AG09309 (cell line): ENCODE data around the gene NTPCR.

Experiments
- DNase-seq: peaks from one replicate; pipeline ENCODE4 v3.0.0-alpha.2; 2010; ENCODE audit warnings: low read depth
- H3K4me3 ChIP-seq: 2 replicates; pipeline ENCODE4 v1.5.1; 2011; ENCODE audit warnings: mild to moderate bottlenecking, low read depth, low read length, moderate library complexity; ENCODE audit not compliant: control insufficient read depth
- TF ChIP-seq, protein P1 (sequence below): IDR thresholded peaks from 2 replicates; pipeline ENCODE4 v1.5.1; 2011; ENCODE audit warnings: mild to moderate bottlenecking, low read depth, low read length, inconsistent platforms; ENCODE audit not compliant: insufficient read depth, control insufficient read depth; ENCODE audit errors: missing control alignments

Gene NTPCR

DNA sequence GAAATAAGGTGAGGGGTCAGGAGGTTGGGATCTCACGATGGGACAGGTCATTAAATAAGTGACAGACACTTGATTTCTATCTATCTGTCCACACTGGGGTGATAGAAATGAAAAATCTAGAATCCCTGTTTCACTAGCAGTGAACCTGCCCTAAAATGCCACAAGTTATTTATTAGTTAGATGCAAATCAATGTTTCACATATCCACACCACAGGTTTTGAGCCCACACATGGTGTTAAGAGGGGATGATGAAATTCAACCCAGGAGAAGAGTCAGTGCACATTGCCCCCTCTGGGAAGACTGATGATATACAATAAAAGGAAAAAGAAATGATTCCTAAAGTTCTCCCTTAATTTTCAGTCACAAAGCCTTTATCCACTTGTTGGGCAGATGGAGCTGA, 10.1 kb upstream of the NTPCR start:
- no peak for DNase-seq
- TF ChIP-seq, protein P1, sequence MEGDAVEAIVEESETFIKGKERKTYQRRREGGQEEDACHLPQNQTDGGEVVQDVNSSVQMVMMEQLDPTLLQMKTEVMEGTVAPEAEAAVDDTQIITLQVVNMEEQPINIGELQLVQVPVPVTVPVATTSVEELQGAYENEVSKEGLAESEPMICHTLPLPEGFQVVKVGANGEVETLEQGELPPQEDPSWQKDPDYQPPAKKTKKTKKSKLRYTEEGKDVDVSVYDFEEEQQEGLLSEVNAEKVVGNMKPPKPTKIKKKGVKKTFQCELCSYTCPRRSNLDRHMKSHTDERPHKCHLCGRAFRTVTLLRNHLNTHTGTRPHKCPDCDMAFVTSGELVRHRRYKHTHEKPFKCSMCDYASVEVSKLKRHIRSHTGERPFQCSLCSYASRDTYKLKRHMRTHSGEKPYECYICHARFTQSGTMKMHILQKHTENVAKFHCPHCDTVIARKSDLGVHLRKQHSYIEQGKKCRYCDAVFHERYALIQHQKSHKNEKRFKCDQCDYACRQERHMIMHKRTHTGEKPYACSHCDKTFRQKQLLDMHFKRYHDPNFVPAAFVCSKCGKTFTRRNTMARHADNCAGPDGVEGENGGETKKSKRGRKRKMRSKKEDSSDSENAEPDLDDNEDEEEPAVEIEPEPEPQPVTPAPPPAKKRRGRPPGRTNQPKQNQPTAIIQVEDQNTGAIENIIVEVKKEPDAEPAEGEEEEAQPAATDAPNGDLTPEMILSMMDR = no peak
- no peak overlapping the region for H3K4me3 ChIP-seq

DNA sequence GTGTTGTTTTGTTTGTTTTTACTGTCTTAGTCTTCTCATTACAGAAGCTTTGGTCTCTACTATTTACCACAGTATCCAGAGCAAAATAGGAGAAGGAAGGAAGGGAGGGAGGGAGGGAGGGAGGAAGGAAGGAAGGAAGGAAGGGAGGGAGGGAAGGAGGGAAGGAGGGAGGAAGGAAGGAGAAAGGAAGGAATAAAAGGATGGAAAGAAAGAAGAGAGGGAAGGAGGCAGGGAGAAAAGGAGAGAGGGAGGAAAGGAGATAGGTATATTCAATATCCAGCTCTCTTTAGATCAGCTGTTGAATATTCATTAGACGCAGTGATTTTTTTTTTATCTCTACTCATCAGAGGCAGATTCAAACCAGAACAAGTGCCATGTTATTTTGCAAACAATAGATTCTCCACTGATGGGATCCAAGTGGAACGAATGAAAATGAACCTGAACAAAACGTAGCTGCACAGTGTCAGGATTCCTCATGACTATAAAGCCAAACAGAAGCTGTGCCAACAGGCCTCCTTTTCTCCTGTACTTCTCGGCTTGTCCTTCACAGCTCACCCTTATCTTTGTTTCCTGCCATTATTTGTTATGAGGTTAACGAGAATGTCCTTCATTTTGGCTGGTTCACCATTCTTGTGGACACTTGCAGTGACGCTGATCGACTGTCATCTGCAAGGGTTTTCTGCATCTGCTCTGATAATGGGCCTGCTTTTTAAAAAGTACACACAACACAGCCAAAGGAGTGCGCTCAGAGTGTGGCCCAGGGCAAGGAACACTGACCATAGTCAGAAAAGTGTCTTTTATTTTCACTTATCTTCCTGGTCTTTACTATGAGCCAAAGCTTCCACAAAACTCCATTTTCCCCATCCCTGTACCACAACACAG, 7.8 kb upstream of the NTPCR start:
- H3K4me3 ChIP-seq = no peak overlapping the region
- TF ChIP-seq, protein P1 = no peak
- no peak for DNase-seq

DNA sequence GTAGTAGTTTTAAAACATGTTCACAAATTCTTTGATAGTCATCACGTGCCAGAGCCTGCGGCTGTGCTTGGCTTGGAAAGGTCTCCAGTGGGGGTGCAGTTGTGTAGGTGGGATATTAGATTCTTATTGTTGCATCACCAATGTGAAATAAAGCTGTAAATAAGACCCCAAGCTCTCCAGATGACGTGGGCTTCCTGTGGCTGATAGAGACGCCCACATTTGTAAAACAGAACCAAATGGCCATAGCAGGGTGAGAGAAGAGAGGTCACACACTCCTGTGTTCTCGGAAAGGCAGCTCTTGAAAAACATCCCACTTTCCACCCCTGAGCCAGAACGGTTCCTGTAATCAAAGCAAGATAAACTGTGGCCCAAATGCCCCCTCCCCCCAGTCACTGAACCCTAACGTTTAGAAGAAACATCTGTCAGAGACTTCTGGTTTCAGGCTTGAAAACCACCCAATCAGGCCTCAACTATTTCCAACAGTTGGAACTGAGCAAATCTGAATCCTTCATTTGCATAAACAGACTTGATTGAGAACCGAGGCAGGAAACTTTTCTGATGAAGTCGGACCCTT, 6.6 kb upstream of the NTPCR start:
- TF ChIP-seq, protein P1 = no peak
- no peak overlapping the region for H3K4me3 ChIP-seq
- no peak for DNase-seq

DNA sequence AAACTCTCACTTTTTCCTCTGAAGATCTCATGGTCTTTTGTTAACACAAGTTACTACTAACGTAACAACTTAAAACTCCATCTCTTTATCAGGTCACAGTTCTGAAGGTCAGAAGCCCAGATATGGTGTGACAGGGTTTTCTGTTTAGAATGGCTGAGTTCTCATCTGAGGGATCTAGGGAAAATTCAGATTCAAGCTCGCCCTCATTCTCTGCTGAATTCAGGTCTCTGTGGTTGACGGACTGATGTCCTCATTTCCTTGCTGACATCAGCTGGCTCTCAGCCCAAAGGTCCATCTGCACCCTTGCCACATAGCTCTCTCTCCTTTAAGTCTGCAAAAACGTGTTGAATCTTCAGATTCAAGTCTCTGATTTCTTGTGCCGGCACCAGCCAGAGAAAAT, 6.1 kb upstream of the NTPCR start:
- no peak overlapping the region for H3K4me3 ChIP-seq
- TF ChIP-seq, protein P1 = no peak
- DNase-seq = no peak

DNA sequence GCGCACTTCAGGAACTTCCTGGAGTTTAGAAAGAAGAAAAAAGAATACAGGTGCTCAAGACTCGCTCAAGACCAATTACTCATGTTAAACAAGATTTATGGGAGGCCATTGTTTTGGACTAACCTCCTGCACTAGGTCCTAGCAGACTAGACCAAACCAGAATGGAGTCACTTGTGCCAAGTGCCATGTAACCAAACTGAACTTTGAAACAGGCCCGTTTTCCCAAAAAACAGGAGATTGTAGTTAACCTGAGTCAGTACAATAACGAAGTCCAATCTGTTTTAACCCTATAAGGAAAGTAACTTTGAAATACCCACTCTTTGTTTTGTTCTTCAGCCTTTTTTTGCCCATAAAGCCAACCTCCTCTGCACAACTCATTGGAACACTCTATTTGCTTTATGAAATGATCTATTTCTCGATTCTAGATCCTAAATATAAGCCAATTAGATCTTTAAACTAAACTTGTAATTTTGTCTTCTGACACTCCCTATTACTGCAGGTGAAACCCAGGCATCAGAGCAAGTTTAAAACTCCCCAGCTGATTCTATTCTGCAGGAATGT, 695 bp upstream of the NTPCR start:
- no peak for DNase-seq
- peak overlapping the region; percentile 100 for H3K4me3 ChIP-seq
- TF ChIP-seq, protein P1 = no peak

DNA sequence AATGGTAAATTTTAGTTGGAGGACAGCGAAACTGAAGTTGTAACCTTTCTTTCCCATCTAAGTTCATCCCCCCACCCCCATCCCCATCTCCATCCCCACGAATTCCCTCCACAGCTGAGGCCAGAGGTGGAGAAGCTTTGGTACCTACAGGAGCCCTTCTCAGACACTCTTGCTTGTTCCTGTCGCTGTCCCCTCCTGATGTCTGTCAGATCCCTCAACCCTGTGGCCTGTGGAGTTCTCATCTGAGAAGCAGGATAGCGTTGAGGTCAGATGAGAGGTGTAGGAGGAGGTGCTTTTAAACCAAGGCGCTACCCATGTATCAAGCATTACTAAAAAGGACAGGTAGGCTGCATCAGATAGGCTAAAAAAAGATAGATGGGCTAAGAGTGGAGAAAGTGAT, 769 bp downstream of the NTPCR start:
- TF ChIP-seq, protein P1 = no peak
- no peak for DNase-seq
- peak overlapping the region; percentile 100 for H3K4me3 ChIP-seq
